ENCODE measurements around the gene ARSI. TPM values are rescaled to one million over a fixed set of nuclear protein-coding genes. Genes with fewer than 3 reads are reported as not detected.

ARSI gene
- polyA plus RNA-seq, 10 donors, result 3.4 to 10.2 (median 6.1) TPM

GRCh38 chr5:150329038-150329437 is 26.3 kb upstream of the ARSI start:
- DNase-seq, result no peak

DNA sequence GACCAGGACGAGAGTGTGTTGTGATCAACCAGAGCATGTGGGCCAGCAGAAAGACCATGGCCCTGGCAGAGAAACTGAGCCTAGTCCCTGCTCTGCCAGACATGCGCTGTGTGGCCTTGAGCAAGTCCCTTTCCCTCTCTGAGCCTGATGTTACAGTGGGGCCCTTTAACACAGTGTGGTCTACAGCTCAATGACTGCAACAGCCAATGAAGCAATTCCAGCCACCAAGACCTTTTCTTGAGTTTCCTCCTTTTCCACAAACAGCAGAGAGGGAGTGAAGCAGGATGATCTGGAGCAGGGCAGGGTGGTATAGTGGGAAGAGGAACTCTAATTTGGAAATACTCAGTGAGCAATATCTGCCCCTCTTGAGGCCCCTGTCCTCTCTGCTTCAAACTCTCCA is 25.8 kb upstream of the ARSI start:
- no peak for DNase-seq

GRCh38 chr5:150327139-150327538 is 24.4 kb upstream of the ARSI start:
- DNase-seq, result no peak

DNA sequence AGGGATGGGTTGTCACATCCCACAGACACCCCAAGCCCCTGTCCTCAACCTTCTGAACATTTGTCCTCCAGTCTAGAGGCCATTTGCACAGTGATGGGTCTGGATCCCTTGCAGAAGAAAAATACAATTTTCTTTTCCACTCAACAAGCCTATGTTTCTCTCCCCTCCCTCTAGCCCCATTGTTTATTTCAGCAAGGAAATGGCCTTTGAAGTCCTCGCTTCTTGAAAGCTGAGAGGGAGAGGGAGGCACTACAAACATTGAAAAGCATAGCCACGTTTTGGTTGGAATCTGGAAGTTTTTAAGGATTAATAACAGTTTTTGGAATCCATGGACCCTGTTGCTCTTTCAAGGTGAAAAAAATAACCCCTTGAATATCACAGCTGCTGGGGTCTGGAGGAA is 24.0 kb upstream of the ARSI start:
- DNase-seq, result no peak

- no peak for DNase-seq
These were observed 22.7 kb upstream of the ARSI start for GRCh38 chr5:150325426-150325825.

DNA sequence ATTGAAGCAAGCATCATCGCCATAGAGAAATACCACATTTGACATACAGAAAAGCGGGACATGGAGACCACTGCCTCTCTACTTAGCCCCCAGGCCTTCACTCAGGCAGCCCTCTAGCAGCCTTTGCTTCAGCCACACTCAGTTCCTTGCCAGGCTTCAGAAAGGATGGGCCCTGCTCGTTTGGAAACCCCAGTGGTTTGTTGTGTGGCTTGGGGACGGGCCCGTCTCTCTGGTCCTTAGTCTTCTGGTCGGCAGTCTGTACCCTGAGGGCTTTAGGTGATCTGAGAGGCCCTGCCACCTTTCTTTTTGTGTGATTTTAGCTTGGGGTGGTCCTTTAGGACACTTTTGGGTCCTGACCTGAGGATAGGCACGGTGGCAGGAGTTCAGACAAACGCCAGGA is 21.1 kb upstream of the ARSI start:
- DNase-seq, result no peak

DNA sequence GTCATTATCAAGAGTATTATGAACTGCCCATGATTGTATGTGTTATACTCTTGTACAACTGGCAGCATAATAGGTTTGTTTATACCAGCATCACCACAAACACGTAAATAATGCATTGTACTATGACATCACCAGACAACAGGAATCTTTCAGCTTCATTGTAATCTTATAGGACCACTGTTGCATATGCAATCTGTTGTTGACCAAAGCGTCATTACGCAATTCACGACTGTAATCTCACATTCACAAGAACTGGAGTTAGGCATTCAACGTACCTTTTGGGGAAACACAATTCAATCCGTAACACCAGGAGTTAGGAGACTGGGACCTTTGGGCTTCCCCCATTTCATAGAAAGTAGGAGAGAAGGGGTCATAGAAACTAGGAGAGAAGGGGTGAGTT is 20.4 kb upstream of the ARSI start:
- no peak for DNase-seq

DNA sequence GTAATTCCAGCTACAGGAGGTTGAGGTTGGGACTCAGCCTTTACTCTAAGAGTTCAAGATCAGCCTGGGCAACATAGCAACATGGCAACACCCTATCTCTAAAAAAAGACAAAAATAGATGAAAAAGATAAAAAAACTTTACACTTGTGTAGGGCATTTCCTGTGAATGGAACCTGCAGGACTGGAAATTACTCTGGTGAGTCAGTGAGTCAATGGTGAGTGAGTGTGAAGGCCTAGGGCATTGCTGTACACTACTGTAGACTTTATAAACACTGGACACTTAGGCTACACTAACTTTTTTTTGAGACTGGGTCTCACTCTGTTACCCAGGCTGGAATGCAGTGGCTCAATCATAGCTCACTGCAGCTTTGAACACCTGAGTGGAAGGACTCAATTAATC is 19.5 kb upstream of the ARSI start:
- DNase-seq, result no peak

GRCh38 chr5:150321784-150322183 is 19.1 kb upstream of the ARSI start:
- DNase-seq, result no peak

GRCh38 chr5:150321211-150321610 is 18.5 kb upstream of the ARSI start:
- DNase-seq, result no peak

DNA sequence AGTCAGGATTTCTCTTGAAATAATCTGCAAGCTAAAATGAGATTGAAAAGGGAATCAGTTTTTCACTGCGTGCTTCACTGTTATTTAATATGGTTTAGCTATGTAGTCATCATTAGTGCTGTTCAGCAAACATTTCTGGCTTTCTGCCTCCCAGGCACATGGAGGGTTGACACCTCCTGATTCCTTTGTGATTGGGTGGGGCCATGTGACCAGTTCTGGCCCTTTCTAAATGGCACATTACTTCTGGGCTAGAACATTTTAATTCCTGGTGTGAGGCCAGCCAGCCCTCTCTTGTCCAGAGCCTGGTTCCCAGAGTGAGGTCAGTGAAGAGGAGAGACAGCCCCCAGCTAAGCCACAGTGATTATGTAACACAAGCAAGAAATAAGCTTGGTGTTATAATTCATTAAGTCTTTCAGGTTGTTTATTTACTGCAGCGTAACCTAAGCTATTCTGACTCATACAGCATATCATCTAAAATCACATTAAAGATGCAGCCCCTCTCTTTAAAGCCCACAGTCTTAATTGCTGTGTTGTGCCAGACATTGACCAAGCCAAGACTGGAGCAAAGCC is 17.4 kb upstream of the ARSI start:
- peak in 2 of 3 donors; percentile 64 to 81 for DNase-seq

DNA sequence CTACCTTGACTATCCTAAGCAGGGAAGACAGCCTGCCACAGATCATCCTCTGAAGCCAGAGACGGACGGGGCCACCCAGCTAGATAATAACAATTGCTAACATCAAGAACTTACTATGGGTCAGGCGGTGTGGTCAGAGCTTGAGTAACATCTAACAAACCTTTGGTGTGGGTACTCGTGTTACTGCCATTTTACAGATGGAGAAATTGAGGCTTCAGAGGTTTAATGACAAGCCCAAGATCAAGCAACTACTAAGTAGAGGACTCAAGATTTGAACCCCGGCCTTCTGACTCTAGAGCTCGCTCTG is 16.7 kb upstream of the ARSI start:
- no peak for DNase-seq

DNA sequence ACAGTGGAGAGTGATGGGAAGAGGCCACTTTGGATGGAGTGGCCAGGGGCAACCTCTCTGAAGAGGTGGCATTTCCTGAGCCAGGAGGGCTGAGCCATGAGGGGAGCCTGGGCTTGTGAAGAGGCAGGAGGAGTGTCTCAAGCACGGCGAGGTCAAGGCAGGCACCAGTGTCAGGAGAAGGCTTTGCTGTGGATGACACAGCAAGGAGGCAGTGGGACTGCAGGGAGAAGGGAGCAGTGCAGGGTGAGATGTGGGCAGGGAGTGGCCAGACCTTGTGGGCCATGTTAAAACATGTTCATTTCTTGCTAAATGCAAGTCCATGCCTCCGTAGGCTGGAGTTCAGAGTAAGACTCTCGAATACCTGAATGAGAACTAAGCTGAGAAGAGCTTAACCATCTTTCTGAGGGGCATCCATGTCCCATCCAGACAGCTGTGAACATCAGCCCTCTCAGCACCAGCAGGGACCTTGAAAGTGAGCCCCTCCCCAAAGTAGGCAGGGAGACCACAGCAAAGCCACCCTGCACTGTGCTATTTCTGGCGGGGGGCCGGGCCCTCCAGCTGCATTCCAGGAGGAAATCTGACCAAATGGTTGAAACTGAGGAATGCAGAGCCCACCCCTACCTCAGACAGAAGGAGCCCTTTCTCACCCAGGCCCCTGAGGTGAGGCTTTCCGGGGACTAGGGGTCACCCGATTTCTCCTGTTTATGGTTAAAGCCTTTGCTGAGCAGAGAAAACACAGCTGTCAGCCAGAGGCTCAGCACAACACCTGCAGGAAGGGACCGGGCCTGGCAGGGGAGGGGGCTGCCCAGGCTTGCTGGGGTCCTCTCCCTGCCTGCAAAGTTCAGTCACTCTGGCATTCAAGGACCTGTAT is 16.1 kb upstream of the ARSI start:
- no peak for DNase-seq

DNA sequence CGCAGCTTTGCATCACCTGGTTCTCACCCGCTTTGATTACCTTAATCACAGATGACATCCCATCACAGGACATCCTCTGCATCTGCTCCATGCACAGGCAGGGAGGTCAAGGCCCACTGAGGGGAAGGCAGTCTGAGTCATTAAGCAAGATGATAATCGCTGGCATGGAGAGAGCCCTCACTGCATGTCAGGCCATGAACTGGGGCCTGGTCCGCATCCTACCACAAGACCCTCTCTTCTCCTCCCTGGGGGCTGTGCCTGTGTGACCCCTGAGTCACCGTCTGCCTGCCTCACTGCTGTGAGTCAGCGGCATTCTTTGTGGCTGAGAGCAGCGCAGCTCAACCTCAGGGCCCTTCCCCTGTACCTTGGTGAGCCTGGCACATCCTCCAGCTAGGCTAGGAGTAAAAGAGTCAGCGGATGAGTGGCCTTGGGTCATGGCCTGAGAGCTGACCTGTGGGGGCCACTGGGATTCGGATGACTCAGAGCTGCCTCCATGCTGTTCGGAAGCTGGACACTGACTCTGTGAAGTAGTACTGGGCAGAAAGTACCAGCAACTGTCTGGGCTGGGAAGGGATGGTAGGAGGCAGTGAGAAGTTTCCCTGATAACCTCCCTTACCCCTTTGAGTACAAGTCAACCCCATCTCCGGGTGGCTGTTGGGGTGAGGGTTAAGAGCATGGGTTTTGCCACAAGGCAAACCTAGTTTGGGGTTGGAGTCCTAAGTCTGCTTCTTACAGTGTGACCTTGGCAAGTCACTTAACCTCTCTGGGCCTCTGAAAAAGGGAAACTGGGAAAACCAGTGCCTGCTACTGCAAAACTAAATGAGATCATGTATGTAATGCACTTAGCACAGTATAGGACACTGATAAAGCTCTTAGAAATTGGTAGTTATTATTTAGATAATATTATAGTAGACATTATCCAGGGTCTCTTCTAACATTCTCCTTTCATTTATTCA is 14.6 kb upstream of the ARSI start:
- peak in 1 of 3 donors; percentile 82 for DNase-seq

DNA sequence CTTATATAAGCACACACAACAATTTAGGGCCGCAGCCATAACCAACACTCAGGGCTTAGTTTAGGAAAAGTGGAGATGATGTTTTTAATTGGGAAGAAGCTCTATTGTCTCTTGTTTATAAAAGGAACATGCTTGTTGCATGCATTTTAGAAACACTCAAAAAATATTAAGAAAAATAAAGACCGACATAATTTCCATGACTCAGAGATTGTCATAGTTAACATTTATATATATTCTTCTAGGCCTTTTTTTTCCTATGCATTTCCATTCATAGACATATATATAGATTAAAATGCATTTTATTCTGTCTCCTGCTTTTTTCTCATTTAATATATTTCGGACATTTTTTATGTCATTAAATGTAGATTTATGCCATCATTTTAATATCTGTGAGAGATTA is 13.6 kb upstream of the ARSI start:
- DNase-seq, result no peak

DNA sequence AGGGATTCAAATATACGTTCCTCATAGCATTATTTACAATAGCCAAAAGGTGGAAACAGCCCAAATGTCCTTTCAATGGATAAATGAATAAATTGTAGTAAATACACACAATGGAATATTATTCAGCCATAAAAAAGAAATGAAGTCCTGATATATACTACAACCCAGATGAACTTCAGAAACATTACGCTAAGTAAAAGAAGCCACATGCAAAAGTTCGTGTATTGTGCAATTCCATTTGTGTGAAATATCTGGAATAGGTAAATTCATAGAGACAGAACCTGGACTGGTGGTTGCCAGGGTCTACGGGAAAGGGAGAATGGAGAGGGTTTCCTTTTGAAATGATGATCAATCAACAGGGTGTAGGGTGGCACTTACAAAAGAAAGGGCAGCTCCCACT is 12.5 kb upstream of the ARSI start:
- DNase-seq, result no peak

- no peak for DNase-seq
These were observed 11.4 kb upstream of the ARSI start for GRCh38 chr5:150313921-150314716.

GRCh38 chr5:150313501-150313900 is 10.8 kb upstream of the ARSI start:
- no peak for DNase-seq

DNA sequence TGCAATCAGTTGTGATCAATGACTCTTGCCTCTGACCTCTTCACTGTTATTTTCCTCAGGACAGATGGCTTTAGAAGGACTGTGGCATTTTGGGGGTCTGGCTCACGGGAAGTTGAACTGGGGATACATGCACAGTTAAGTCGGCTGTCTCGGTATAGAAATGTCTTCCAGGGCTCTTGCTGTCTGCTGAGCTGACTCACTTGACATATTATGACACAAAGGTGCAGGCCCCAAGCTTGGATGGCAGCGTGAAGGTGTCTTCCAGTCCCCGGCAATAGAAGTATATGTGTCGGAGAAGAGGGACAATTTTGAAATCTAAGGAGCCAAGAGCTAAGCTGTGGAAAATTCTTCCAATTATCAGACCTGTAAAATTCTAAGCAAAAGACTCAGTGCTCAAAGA is 9.8 kb upstream of the ARSI start:
- DNase-seq, result no peak

DNA sequence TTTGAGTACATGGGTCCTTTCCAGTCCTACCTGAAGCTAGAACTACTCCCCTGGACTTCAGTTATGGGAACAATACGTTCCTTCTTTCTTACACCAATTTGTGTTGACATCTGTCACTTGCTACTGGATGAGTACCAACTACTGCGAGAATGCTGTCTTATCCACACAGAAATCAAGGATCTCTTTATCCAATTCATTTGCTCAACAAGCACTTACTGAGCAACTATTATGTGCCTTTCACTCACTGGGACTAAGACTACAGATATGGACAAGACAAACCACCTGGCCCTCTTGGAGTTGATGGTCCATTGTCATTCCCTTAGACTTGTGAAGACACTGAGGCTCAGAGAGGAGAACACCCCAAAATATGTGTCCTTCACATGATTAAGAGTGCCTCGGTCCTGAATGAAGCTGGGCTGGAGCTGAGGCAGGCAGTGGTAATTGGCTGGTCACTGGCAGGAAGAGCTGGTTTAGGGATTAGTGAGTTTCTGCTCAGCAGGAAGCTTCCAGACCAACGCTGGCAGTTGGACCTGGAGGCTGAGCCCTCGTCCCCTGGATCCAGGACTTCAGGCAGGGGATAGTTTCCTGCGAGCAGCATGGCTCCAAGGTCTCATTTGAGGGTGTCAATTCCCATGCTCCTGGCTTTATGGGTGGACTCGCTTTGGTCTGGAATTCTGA is 8.4 kb upstream of the ARSI start:
- no peak for DNase-seq

GRCh38 chr5:150310246-150310645 is 7.5 kb upstream of the ARSI start:
- no peak for DNase-seq

Measured in muscle of back (tissue), 11 donors.